Left ventricle myocardium inferior (tissue), 1 donor: ENCODE measurements around the gene RCAN2. TPM values are rescaled to one million over a fixed set of nuclear protein-coding genes. Genes with fewer than 3 reads are reported as not detected.

Source experiments
- DNase-seq: peaks from one replicate; pipeline ENCODE4 v3.0.0-alpha.2; 2020
- H3K27ac ChIP-seq: fragments of 200-600 bp; replicated peaks from 2 replicates; pipeline ENCODE4 v1.8.0; 2021
- H3K27me3 ChIP-seq: fragments of 200-600 bp; 2 replicates; pipeline ENCODE4 v1.8.0; 2021; ENCODE audit warnings: low read depth
- H3K36me3 ChIP-seq: fragments of 200-600 bp; 2 replicates; pipeline ENCODE4 v1.8.0; 2021
- H3K4me1 ChIP-seq: fragments of 200-600 bp; 2 replicates; pipeline ENCODE4 v1.8.0; 2021
- H3K4me3 ChIP-seq: fragments of 200-600 bp; 2 replicates; pipeline ENCODE4 v1.8.0; 2021; ENCODE audit warnings: mild to moderate bottlenecking, moderate library complexity
- H3K9me3 ChIP-seq: fragments of 200-600 bp; replicated peaks from 2 replicates; pipeline ENCODE4 v1.8.0; 2021
- intact Hi-C: fragments of 100-400 bp; cut with micrococcal nuclease; formaldehyde crosslinking; loops from one replicate; pipeline ENCODE4 v1.11.0; 2022
- total RNA-seq: library from RNA; stranded (reverse); fragmentation: NEBNext Ultra II Directional; extraction: Animal tissue kit (Norgen Biotek cat#: 25700); gene quantifications from one replicate; pipeline ENCODE4 v1.2.1, GENCODE V29; 2021
- TF ChIP-seq, protein P1 (sequence below): fragments of 200-600 bp; IDR thresholded peaks from 2 replicates; pipeline ENCODE4 v1.8.0; 2021; ENCODE audit warnings: antibody characterized with exemption, mild to moderate bottlenecking, borderline replicate concordance
- donor health status: DM: no; HTN: yes; CAD: no; lungs with severe emphysema.

Gene RCAN2
- total RNA-seq, 1 donor from 2014 or later, result 312 TPM

- Histone ChIP-seq H3K4me3 (no peak overlapping the region), H3K36me3 (no peaks in the 10 kb centered on the region), H3K9me3 (no peaks in the 10 kb centered on the region), H3K27me3 (no peaks in the 10 kb centered on the region), H3K27ac (peak overlapping the region; percentile 90), H3K4me1 (peaks cover 83% of the 10 kb centered on the region)
- DNase-seq, result no peak
- TF ChIP-seq, protein P1, sequence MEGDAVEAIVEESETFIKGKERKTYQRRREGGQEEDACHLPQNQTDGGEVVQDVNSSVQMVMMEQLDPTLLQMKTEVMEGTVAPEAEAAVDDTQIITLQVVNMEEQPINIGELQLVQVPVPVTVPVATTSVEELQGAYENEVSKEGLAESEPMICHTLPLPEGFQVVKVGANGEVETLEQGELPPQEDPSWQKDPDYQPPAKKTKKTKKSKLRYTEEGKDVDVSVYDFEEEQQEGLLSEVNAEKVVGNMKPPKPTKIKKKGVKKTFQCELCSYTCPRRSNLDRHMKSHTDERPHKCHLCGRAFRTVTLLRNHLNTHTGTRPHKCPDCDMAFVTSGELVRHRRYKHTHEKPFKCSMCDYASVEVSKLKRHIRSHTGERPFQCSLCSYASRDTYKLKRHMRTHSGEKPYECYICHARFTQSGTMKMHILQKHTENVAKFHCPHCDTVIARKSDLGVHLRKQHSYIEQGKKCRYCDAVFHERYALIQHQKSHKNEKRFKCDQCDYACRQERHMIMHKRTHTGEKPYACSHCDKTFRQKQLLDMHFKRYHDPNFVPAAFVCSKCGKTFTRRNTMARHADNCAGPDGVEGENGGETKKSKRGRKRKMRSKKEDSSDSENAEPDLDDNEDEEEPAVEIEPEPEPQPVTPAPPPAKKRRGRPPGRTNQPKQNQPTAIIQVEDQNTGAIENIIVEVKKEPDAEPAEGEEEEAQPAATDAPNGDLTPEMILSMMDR, result no peak
- intact Hi-C loops, result no loop called here
These were observed 19.4 kb upstream of the RCAN2 start for GRCh38 chr6:46510651-46511050.

- H3K27ac ChIP-seq, result peak overlapping the region; percentile 90
- no peak overlapping the region for H3K4me3 ChIP-seq
- H3K9me3 ChIP-seq, result no peaks in the 10 kb centered on the region
- no peaks in the 10 kb centered on the region for H3K36me3 ChIP-seq
- TF ChIP-seq, protein P1, result no peak
- no peaks in the 10 kb centered on the region for H3K27me3 ChIP-seq
- DNase-seq, result no peak
- intact Hi-C loops, result no loop called here
- peaks cover 87% of the 10 kb centered on the region for H3K4me1 ChIP-seq
These were observed 18.8 kb upstream of the RCAN2 start for GRCh38 chr6:46509981-46510510.

DNA sequence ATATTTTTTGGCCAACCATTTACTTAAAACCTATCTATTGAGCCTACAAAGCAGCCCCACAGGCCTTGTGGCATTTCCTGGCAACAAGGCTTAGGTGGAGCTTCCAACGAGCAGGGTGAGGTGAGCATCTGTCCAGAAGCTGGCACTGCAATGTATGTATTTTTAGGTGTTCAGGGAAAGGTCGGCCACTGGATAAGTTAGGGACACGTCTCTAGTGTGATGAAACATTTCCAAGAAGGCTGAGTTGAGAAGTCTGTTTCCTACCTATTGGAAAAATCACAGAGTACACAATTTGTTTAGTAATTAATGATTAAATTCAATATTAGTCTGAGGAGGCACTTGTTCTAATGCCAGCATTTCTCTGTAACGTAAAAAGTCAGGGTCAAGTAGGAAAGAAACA is 17.8 kb upstream of the RCAN2 start:
- no peaks in the 10 kb centered on the region for H3K27me3 ChIP-seq
- TF ChIP-seq, protein P1, result no peak
- no peaks in the 10 kb centered on the region for H3K36me3 ChIP-seq
- intact Hi-C loops, result no loop called here
- DNase-seq, result no peak
- H3K9me3 ChIP-seq, result no peaks in the 10 kb centered on the region
- no peak overlapping the region for H3K4me3 ChIP-seq
- H3K4me1 ChIP-seq, result peaks cover 94% of the 10 kb centered on the region
- peak overlapping the region; percentile 90 for H3K27ac ChIP-seq

DNA sequence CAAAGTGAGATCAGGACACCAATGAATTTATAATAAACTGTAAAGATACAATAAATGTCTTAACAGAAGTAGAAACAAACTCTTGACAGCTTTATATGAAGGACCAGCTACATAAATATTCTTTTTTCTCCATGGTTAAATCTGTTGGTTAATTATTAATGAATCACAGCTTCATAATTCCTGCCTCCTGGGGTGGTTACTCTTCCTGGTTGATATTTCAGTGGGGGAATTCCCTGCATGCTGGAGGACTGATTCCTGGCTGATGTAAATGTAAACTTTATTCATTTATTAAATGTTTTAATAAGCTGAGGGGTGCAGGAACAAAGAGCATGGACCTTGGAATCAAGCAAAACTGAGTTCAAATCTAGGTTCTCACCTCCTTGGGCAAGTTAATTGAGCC is 16.2 kb upstream of the RCAN2 start:
- no peak overlapping the region for H3K4me3 ChIP-seq
- H3K27me3 ChIP-seq, result no peaks in the 10 kb centered on the region
- TF ChIP-seq, protein P1, result no peak
- peaks cover 92% of the 10 kb centered on the region for H3K4me1 ChIP-seq
- no peaks in the 10 kb centered on the region for H3K9me3 ChIP-seq
- intact Hi-C loops, result no loop called here
- DNase-seq, result no peak
- peak overlapping the region; percentile 90 for H3K27ac ChIP-seq
- H3K36me3 ChIP-seq, result no peaks in the 10 kb centered on the region

- Histone ChIP-seq H3K4me3 (no peak overlapping the region), H3K36me3 (no peaks in the 10 kb centered on the region), H3K9me3 (no peaks in the 10 kb centered on the region), H3K4me1 (peaks cover 82% of the 10 kb centered on the region), H3K27ac (peak overlapping the region; percentile 90), H3K27me3 (no peaks in the 10 kb centered on the region)
- intact Hi-C loops, result no loop called here
- DNase-seq, result peak; percentile 42
- TF ChIP-seq, protein P1, result no peak
These were observed 14.7 kb upstream of the RCAN2 start for GRCh38 chr6:46505693-46506512.
